Suprapubic skin (tissue), 4 donors: ENCODE results near the gene ZFR.

ENCODE experiments used
- POLR2A ChIP-seq, 2 donors: fragments of 450-650 bp; IDR thresholded peaks; one replicate each; pipeline ENCODE4 v1.6.1; 2017; ENCODE audit warnings: antibody characterized with exemption in 2 of 2, mild to moderate bottlenecking in 2 of 2, moderate library complexity in 2 of 2
- POLR2AphosphoS5 ChIP-seq, 3 donors: sonication (generic); formaldehyde crosslinking; IDR thresholded peaks; one replicate each; pipeline ENCODE4 v1.6.1; 2017; ENCODE audit warnings: antibody characterized with exemption in 3 of 3
- TF ChIP-seq, protein P1 (sequence below), 2 donors: fragments of 200-600 bp in 1 of 2; fragments of 450-650 bp in 1 of 2; sonication (generic) in 1 of 2; IDR thresholded peaks; one replicate each; pipeline ENCODE4 v1.5.1; 2016 to 2019; ENCODE audit warnings: antibody characterized with exemption in 2 of 2, mild to moderate bottlenecking in 1 of 2, moderate library complexity in 1 of 2

DNA sequence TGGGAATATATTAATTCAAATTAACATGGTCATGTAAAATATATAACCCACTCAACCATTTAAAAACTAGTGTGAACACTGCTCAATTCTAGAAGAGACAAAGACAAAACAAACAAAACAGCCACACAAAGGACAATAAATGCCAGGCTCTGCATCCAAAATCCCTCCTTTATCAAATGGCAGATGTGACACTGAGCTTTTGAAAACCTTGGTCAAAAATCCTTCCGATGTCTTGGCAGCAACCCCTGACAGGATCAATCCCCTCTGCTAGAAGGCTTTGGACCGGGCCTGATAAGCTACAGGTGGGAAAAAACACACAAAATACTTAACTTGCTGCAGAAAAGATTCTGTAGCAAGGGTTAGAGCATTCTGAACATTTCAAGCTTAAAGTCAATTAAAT lies 61.5 kb downstream of the ZFR start:
- TF ChIP-seq POLR2A (IDR thresholded peaks at IDR 0.05) (no peak), POLR2AphosphoS5 (IDR thresholded peaks at IDR 0.05) (no peak)
- TF ChIP-seq, protein P1, sequence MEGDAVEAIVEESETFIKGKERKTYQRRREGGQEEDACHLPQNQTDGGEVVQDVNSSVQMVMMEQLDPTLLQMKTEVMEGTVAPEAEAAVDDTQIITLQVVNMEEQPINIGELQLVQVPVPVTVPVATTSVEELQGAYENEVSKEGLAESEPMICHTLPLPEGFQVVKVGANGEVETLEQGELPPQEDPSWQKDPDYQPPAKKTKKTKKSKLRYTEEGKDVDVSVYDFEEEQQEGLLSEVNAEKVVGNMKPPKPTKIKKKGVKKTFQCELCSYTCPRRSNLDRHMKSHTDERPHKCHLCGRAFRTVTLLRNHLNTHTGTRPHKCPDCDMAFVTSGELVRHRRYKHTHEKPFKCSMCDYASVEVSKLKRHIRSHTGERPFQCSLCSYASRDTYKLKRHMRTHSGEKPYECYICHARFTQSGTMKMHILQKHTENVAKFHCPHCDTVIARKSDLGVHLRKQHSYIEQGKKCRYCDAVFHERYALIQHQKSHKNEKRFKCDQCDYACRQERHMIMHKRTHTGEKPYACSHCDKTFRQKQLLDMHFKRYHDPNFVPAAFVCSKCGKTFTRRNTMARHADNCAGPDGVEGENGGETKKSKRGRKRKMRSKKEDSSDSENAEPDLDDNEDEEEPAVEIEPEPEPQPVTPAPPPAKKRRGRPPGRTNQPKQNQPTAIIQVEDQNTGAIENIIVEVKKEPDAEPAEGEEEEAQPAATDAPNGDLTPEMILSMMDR (IDR thresholded peaks at IDR 0.05): no peak
